ENCODE results near the gene CD248.

- TF ChIP-seq CTCF (IDR thresholded peaks at IDR 0.05): no peak
- TF ChIP-seq POLR2AphosphoS5 (IDR thresholded peaks at IDR 0.05): no peak
- peak; percentile 4 for TF ChIP-seq POLR2A (IDR thresholded peaks at IDR 0.05)
- no peak for TF ChIP-seq EP300 (IDR thresholded peaks at IDR 0.05; ENCODE audit: low read depth)
Observed at GRCh38 chr11:66361502-66361941, 44.7 kb upstream of the CD248 start.
